ENCODE data around the gene ELFN1.

ELFN1 gene

GRCh38 chr7:1709900-1710299 lies 39.8 kb downstream of the ELFN1 start:
- H3K36me3 ChIP-seq (ENCODE audit: control insufficient read depth, insufficient read depth, low read length): no peaks in the 10 kb centered on the region
- no peaks in the 10 kb centered on the region for H3K9me3 ChIP-seq (ENCODE audit: control insufficient read depth, low read length)
- H3K4me3 ChIP-seq (ENCODE audit: insufficient read depth, low read depth, low read length): no peak overlapping the region
- no peak overlapping the region for H3K27ac ChIP-seq (ENCODE audit: insufficient read depth, low read depth, low read length, poor library complexity, severe bottlenecking)
- H3K4me1 ChIP-seq (ENCODE audit: control insufficient read depth, insufficient read depth, low read length): peaks cover 16% of the 10 kb centered on the region
- 95 to 96% methylated on average over 4 of the region's 4 CpGs for WGBS, 2 experiments
- H3K27me3 ChIP-seq (ENCODE audit: control insufficient read depth, insufficient read depth, low read length, poor library complexity, severe bottlenecking): no peaks in the 10 kb centered on the region

DNA sequence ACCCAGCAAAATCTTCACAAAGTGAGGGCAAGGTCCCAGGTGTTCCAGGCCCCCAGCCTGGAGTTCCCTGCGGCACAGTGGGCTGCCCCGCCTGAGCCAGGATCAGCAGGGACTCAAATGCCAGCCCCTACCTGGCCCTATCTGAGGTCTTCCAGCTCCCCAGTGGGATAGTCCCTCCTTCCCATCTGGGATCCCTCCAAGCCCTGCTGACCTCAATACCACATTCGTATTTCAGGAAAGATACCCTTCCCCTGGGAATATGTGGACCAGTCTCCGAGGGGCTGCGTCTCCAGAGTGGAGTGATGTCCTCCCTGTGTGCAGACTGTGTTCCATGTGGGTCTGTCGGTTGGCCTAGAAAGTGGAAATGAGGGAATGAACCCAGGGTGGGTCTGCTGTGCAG lies 40.9 kb downstream of the ELFN1 start:
- H3K9me3 ChIP-seq (ENCODE audit: control insufficient read depth, low read length): no peaks in the 10 kb centered on the region
- H3K36me3 ChIP-seq (ENCODE audit: control insufficient read depth, insufficient read depth, low read length): no peaks in the 10 kb centered on the region
- peaks cover 16% of the 10 kb centered on the region for H3K4me1 ChIP-seq (ENCODE audit: control insufficient read depth, insufficient read depth, low read length)
- 82 to 85% methylated on average over 6 of the region's 6 CpGs for WGBS, 2 experiments
- H3K27ac ChIP-seq (ENCODE audit: insufficient read depth, low read depth, low read length, poor library complexity, severe bottlenecking): no peak overlapping the region
- no peaks in the 10 kb centered on the region for H3K27me3 ChIP-seq (ENCODE audit: control insufficient read depth, insufficient read depth, low read length, poor library complexity, severe bottlenecking)
- H3K4me3 ChIP-seq (ENCODE audit: insufficient read depth, low read depth, low read length): no peak overlapping the region

DNA sequence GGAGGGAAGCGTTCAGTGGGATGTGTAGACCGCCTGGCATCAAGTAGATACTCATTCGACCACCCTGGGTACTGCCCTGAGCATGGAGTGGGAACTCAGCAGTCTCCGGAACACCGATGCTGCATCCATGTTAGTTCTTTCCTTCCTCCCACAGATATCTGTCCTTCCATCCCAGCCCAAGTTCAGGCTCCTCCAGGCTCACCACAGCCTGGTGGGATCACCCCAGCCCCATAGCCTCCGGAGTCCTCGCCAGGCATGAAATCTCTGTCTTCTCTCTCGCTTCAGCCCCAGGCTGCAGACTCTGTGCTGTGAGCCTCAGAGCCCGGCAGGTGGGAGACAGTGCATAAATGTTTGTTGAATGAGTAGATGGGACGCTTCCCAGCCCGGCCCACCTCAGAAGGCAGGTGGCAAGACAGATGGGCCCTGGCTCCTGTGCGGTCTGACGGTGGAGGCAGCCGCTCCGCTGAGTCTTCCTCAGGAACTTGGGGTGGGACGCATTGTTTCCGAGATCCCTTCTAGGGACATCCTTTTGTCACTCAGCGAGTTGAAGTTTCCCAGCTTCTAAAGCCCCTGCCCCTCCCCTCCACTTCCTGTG lies 42.9 kb downstream of the ELFN1 start:
- H3K27ac ChIP-seq (ENCODE audit: insufficient read depth, low read depth, low read length, poor library complexity, severe bottlenecking): peak overlapping the region; percentile 50
- no peaks in the 10 kb centered on the region for H3K27me3 ChIP-seq (ENCODE audit: control insufficient read depth, insufficient read depth, low read length, poor library complexity, severe bottlenecking)
- no peaks in the 10 kb centered on the region for H3K9me3 ChIP-seq (ENCODE audit: control insufficient read depth, low read length)
- peaks cover 23% of the 10 kb centered on the region for H3K4me1 ChIP-seq (ENCODE audit: control insufficient read depth, insufficient read depth, low read length)
- H3K4me3 ChIP-seq (ENCODE audit: insufficient read depth, low read depth, low read length): no peak overlapping the region
- 64 to 67% methylated on average over 18 of the region's 18 CpGs for WGBS, 2 experiments
- no peaks in the 10 kb centered on the region for H3K36me3 ChIP-seq (ENCODE audit: control insufficient read depth, insufficient read depth, low read length)

DNA sequence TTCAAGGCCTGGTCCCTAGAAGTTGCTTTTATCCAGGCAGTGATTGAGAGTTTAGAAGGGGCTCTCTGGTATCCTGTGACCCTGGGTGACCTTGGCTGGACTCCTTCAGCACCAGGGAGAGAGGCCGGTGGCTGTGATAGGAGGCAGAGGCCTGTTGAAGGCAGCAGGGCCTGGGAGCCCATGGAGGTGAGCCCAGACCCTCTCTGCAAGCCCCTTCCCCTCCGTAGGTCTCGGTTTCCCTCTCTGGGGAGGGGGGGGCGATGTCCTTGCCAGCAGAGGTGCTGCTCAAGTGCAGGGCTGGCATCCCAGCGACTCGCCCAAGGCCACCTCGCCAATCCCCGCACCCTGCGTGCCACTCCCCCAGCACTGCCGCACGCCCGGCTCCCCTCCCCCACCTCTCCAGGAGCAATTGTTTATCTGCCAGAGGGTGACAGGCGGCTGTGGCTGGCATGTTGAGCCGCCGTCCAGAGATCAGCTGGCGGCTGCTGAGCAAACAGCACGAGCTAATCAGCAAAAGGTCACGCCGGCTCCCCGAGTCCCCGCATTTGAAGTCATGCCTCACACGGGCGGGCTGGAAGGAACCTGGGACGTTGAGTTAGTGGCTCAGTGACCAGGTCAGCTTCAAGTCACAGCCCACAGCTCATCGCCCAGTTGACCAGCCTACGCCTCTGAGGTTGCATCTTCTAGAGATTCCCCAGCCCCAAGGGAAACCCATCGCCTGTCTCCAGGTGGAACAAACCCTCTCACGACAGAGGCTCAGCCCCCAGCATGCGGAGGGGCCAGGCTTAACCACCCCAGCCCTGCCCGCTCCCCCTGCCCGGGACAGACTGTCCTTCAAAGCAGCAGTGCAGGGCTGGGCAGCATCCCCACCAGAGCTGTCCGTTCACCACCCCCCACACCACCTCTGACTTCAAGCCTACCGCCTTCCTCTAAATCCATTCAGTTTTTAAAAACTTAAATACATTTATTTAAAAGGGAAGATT lies 43.7 kb downstream of the ELFN1 start:
- Histone ChIP-seq H3K27me3 (ENCODE audit: control insufficient read depth, insufficient read depth, low read length, poor library complexity, severe bottlenecking) (no peaks in the 10 kb centered on the region), H3K4me1 (ENCODE audit: control insufficient read depth, insufficient read depth, low read length) (peaks cover 23% of the 10 kb centered on the region), H3K36me3 (ENCODE audit: control insufficient read depth, insufficient read depth, low read length) (no peaks in the 10 kb centered on the region), H3K9me3 (ENCODE audit: control insufficient read depth, low read length) (no peaks in the 10 kb centered on the region), H3K4me3 (ENCODE audit: insufficient read depth, low read depth, low read length) (no peak overlapping the region), H3K27ac (ENCODE audit: insufficient read depth, low read depth, low read length, poor library complexity, severe bottlenecking) (peak overlapping the region; percentile 50)
- WGBS, 2 experiments: 37 to 41% methylated on average over 32 to 33 of the region's 33 CpGs

DNA sequence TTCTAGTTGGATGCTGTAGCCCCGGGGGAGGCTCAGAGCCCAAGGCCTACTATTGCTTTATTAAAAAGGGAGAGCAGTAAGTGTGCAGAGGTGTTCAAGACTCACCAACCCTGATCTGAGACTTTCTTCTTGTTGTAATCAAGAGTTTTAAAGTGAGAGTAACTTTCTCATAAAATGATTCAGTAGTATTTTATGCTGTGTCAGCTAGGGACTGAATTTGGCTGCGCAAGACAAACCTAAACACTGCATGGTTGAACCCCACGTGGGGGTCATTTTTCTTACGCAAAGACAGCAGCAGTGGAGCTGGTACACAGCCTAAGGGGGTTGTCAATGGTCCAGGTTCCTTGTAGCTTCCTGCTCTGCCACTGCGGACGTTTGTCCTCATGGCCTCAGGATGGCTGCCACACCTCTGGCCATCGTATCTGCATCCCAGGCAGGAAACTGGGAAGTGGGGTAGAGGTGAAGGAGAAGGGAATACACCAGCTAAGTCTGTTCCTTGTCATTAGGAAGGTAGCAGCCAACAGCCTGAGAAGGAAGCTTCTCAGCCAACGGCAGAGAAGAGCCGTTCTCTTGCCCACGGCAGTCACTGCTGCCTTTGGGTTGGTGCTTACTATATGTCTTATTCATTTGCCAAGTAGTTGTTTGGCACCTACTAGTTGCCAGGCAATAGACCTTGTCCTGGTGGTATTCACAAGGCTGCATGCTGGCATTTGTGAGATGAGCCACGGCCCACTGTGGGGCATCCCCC lies 44.7 kb downstream of the ELFN1 start:
- no peak overlapping the region for H3K27ac ChIP-seq (ENCODE audit: insufficient read depth, low read depth, low read length, poor library complexity, severe bottlenecking)
- H3K27me3 ChIP-seq (ENCODE audit: control insufficient read depth, insufficient read depth, low read length, poor library complexity, severe bottlenecking): no peaks in the 10 kb centered on the region
- WGBS, 2 experiments: 96% methylated on average over 11 of the region's 11 CpGs
- no peaks in the 10 kb centered on the region for H3K9me3 ChIP-seq (ENCODE audit: control insufficient read depth, low read length)
- peaks cover 23% of the 10 kb centered on the region for H3K4me1 ChIP-seq (ENCODE audit: control insufficient read depth, insufficient read depth, low read length)
- H3K4me3 ChIP-seq (ENCODE audit: insufficient read depth, low read depth, low read length): no peak overlapping the region
- H3K36me3 ChIP-seq (ENCODE audit: control insufficient read depth, insufficient read depth, low read length): no peaks in the 10 kb centered on the region

- Histone ChIP-seq H3K4me1 (ENCODE audit: control insufficient read depth, insufficient read depth, low read length) (peaks cover 23% of the 10 kb centered on the region), H3K9me3 (ENCODE audit: control insufficient read depth, low read length) (no peaks in the 10 kb centered on the region), H3K4me3 (ENCODE audit: insufficient read depth, low read depth, low read length) (no peak overlapping the region), H3K36me3 (ENCODE audit: control insufficient read depth, insufficient read depth, low read length) (no peaks in the 10 kb centered on the region), H3K27me3 (ENCODE audit: control insufficient read depth, insufficient read depth, low read length, poor library complexity, severe bottlenecking) (no peaks in the 10 kb centered on the region), H3K27ac (ENCODE audit: insufficient read depth, low read depth, low read length, poor library complexity, severe bottlenecking) (no peak overlapping the region)
- 88 to 90% methylated on average over 5 of the region's 5 CpGs for WGBS, 2 experiments
Measured at GRCh38 chr7:1715331-1715625, 45.2 kb downstream of the ELFN1 start.

- no peak overlapping the region for H3K4me3 ChIP-seq (ENCODE audit: insufficient read depth, low read depth, low read length)
- H3K36me3 ChIP-seq (ENCODE audit: control insufficient read depth, insufficient read depth, low read length): no peaks in the 10 kb centered on the region
- H3K27me3 ChIP-seq (ENCODE audit: control insufficient read depth, insufficient read depth, low read length, poor library complexity, severe bottlenecking): no peaks in the 10 kb centered on the region
- no peak overlapping the region for H3K27ac ChIP-seq (ENCODE audit: insufficient read depth, low read depth, low read length, poor library complexity, severe bottlenecking)
- 63 to 69% methylated on average over 6 of the region's 6 CpGs for WGBS, 2 experiments
- H3K4me1 ChIP-seq (ENCODE audit: control insufficient read depth, insufficient read depth, low read length): peaks cover 23% of the 10 kb centered on the region
- H3K9me3 ChIP-seq (ENCODE audit: control insufficient read depth, low read length): no peaks in the 10 kb centered on the region
Measured at GRCh38 chr7:1715671-1716074, 45.6 kb downstream of the ELFN1 start.

- no peaks in the 10 kb centered on the region for H3K27me3 ChIP-seq (ENCODE audit: control insufficient read depth, insufficient read depth, low read length, poor library complexity, severe bottlenecking)
- H3K4me3 ChIP-seq (ENCODE audit: insufficient read depth, low read depth, low read length): no peak overlapping the region
- 67 to 75% methylated on average over 20 of the region's 20 CpGs for WGBS, 2 experiments
- peaks cover 23% of the 10 kb centered on the region for H3K4me1 ChIP-seq (ENCODE audit: control insufficient read depth, insufficient read depth, low read length)
- no peak overlapping the region for H3K27ac ChIP-seq (ENCODE audit: insufficient read depth, low read depth, low read length, poor library complexity, severe bottlenecking)
- no peaks in the 10 kb centered on the region for H3K36me3 ChIP-seq (ENCODE audit: control insufficient read depth, insufficient read depth, low read length)
- no peaks in the 10 kb centered on the region for H3K9me3 ChIP-seq (ENCODE audit: control insufficient read depth, low read length)
Measured at GRCh38 chr7:1716263-1717094, 46.4 kb downstream of the ELFN1 start.

DNA sequence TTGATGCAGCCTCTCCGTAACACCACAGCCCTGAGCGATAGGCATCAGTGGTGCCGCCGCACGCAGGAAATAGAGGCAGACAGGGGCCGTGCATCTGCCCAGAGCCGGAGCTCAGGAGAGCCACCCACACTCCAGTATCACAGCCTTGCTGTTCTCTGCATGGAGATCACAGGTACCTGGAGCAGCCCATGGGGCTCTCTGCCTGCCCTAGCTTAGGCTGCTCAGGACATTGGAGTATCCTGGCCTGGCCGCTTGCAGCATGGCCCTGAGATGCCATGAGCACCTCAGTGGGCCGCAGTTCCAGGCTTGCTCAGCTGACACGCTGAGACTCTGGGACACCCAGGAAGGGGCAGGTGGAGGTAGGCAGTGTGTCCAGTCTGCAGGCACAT lies 47.0 kb downstream of the ELFN1 start:
- Histone ChIP-seq H3K36me3 (ENCODE audit: control insufficient read depth, insufficient read depth, low read length) (no peaks in the 10 kb centered on the region), H3K4me1 (ENCODE audit: control insufficient read depth, insufficient read depth, low read length) (peaks cover 23% of the 10 kb centered on the region), H3K9me3 (ENCODE audit: control insufficient read depth, low read length) (no peaks in the 10 kb centered on the region), H3K27me3 (ENCODE audit: control insufficient read depth, insufficient read depth, low read length, poor library complexity, severe bottlenecking) (no peaks in the 10 kb centered on the region), H3K4me3 (ENCODE audit: insufficient read depth, low read depth, low read length) (no peak overlapping the region), H3K27ac (ENCODE audit: insufficient read depth, low read depth, low read length, poor library complexity, severe bottlenecking) (no peak overlapping the region)
- 91 to 92% methylated on average over 10 of the region's 10 CpGs for WGBS, 2 experiments
